ENCODE results near the gene PINLYP. TPM values are rescaled to one million over a fixed set of nuclear protein-coding genes. Genes with fewer than 3 reads are reported as not detected.

Gene PINLYP
- total RNA-seq, 1 experiment from 2014 or later = 0.17 TPM

DNA sequence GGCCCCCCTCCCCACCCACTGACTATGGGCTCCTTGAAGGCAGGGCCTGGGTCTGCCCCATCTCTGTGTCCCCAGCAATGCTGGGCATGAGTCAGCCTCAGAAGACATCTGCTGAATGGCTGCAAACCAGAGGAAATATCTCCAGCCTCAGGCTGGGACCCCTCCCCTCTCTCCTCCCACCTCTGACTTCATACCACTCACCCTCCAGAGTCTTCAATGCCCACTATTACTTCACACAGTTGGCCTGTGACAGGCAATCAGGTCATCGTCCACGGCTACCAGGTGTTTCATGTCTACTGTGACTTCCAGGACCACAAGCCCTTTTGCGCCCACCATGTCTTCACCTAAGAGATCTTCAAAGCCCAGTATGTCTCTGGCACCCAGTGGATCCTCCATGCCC, 36.2 kb downstream of the PINLYP start, which contains the start of gene SRRM5:
SRRM5 (plus strand) TSS at position 301 of the 400 bp plus-strand sequence; CDS start at position 335, 34 bp downstream.
- TF ChIP-seq POLR2AphosphoS5 (IDR thresholded peaks at IDR 0.05; ENCODE audit: low read depth, low read length) (no peak), RAD21 (IDR thresholded peaks at IDR 0.05; ENCODE audit: low read depth) (no peak), SP1 (IDR thresholded peaks at IDR 0.05; ENCODE audit: low read depth) (no peak), MAX (IDR thresholded peaks at IDR 0.05) (no peak), CEBPB (IDR thresholded peaks at IDR 0.05; ENCODE audit: low read depth) (no peak), YY1 (IDR thresholded peaks at IDR 0.05; ENCODE audit: extremely low read depth, insufficient replicate concordance, low read depth, low read length) (no peak), EGR1 (IDR thresholded peaks at IDR 0.05; ENCODE audit: low read depth) (no peak), ZFX (IDR thresholded peaks at IDR 0.05) (no peak), FOSL1 (IDR thresholded peaks at IDR 0.05; ENCODE audit: low read depth) (no peak), CBX3 (IDR thresholded peaks at IDR 0.05; ENCODE audit: low read depth) (no peak), POLR2A (IDR thresholded peaks at IDR 0.05; ENCODE audit: borderline replicate concordance, extremely low read depth, insufficient read depth, insufficient read length) (no peak), ELF1 (IDR thresholded peaks at IDR 0.05; ENCODE audit: borderline replicate concordance, low read depth) (no peak)
- TF ChIP-seq, protein P1, sequence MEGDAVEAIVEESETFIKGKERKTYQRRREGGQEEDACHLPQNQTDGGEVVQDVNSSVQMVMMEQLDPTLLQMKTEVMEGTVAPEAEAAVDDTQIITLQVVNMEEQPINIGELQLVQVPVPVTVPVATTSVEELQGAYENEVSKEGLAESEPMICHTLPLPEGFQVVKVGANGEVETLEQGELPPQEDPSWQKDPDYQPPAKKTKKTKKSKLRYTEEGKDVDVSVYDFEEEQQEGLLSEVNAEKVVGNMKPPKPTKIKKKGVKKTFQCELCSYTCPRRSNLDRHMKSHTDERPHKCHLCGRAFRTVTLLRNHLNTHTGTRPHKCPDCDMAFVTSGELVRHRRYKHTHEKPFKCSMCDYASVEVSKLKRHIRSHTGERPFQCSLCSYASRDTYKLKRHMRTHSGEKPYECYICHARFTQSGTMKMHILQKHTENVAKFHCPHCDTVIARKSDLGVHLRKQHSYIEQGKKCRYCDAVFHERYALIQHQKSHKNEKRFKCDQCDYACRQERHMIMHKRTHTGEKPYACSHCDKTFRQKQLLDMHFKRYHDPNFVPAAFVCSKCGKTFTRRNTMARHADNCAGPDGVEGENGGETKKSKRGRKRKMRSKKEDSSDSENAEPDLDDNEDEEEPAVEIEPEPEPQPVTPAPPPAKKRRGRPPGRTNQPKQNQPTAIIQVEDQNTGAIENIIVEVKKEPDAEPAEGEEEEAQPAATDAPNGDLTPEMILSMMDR (IDR thresholded peaks at IDR 0.05 in 2 of 3, conservative IDR thresholded peaks at IDR 0.05 in 1 of 3; ENCODE audit: borderline replicate concordance in 1 of 3, insufficient read depth in 1 of 3, low read depth in 2 of 3, low read length in 2 of 3) = no peak
- Histone ChIP-seq H3K9me2 (ENCODE audit: insufficient read depth) (no peaks in the 10 kb centered on the region), H3K36me3 (ENCODE audit: control insufficient read depth in 1 of 2, insufficient read depth in 2 of 2, low read length in 2 of 2) (peaks cover 8 to 9% of the 10 kb centered on the region in 2 experiments; a peak in 2 of 4 replicates), H3K4me1 (ENCODE audit: control insufficient read depth in 1 of 2, insufficient read depth in 2 of 2, low read length in 2 of 2) (no peaks in the 10 kb centered on the region), H3K27me3 (ENCODE audit: insufficient read depth, low read length) (no peaks in the 10 kb centered on the region), H3K4me2 (ENCODE audit: low read length) (no peak within 1 kb of the TSS), H2AFZ (ENCODE audit: low read depth, low read length, poor library complexity, severe bottlenecking) (no peak within 1 kb of the TSS), H4K20me1 (ENCODE audit: insufficient read depth) (no peaks in the 10 kb centered on the region), H3K4me3 (replicated peaks in 1 of 2; ENCODE audit: low read depth in 1 of 2, low read length in 2 of 2) (no peak within 1 kb of the TSS), H3K9me3 (ENCODE audit: control insufficient read depth in 1 of 2, insufficient read depth in 1 of 2, low read depth in 1 of 2, low read length in 2 of 2) (no peaks in the 10 kb centered on the region), H3K27ac (ENCODE audit: low read depth, low read length) (no peak within 1 kb of the TSS), H3K79me2 (ENCODE audit: insufficient read depth, low read length) (peaks cover 5% of the 10 kb centered on the region; the same call in 1 of the 2 replicates), H3K9ac (ENCODE audit: low read length) (no peak within 1 kb of the TSS)
- intact Hi-C loops (cut with micrococcal nuclease) = no loop called here
- no peak for DNase-seq (ENCODE audit: low read depth, low spot score)
- ChIA-PET CTCF (no interaction called here), RAD21 (ENCODE audit: low non-redundant PET in 1 of 2, low total read pairs in 2 of 2, uncharacterized antibody in 2 of 2, unreplicated experiment in 2 of 2) (no interaction called here), POLR2A (no interaction called here)
- ATAC-seq = no peak
- BruUV-seq (replicated peaks) = no TSS peak

Measured in HCT116 (cell line).